WERI-Rb-1 (cell line): ENCODE results near the gene ACSF2.

Experiments used
- DNase-seq: peaks from one replicate; pipeline ENCODE4 v3.0.0-alpha.2; 2020
- H3K27ac ChIP-seq: fragments of 250-450 bp; sonication (Bioruptor Pico); 2 replicates; pipeline ENCODE4 v1.5.1; 2020; ENCODE audit warnings: mild to moderate bottlenecking, moderate library complexity
- H3K27me3 ChIP-seq: fragments of 250-450 bp; sonication (Bioruptor Pico); 2 replicates; pipeline ENCODE4 v1.5.1; 2021; ENCODE audit warnings: mild to moderate bottlenecking, low read depth, moderate library complexity; ENCODE audit not compliant: insufficient read depth, severe bottlenecking
- H3K36me3 ChIP-seq: fragments of 250-450 bp; sonication (Bioruptor Pico); 2 replicates; pipeline ENCODE4 v1.5.1; 2020; ENCODE audit warnings: mild to moderate bottlenecking, moderate library complexity
- H3K4me3 ChIP-seq: 2 replicates; pipeline ENCODE4 v1.5.1; 2011; ENCODE audit warnings: low read depth, mild to moderate bottlenecking, control low read depth, low read length
- H3K9me3 ChIP-seq: fragments of 250-450 bp; sonication (Bioruptor Pico); 2 replicates; pipeline ENCODE4 v1.5.1; 2021; ENCODE audit warnings: mild to moderate bottlenecking, moderate library complexity; ENCODE audit not compliant: severe bottlenecking
- CTCF ChIP-seq: IDR thresholded peaks from 2 replicates; pipeline ENCODE4 v1.5.1; 2011; ENCODE audit warnings: low read depth, mild to moderate bottlenecking, control low read depth, inconsistent platforms, low read length

The ACSF2 gene

DNA sequence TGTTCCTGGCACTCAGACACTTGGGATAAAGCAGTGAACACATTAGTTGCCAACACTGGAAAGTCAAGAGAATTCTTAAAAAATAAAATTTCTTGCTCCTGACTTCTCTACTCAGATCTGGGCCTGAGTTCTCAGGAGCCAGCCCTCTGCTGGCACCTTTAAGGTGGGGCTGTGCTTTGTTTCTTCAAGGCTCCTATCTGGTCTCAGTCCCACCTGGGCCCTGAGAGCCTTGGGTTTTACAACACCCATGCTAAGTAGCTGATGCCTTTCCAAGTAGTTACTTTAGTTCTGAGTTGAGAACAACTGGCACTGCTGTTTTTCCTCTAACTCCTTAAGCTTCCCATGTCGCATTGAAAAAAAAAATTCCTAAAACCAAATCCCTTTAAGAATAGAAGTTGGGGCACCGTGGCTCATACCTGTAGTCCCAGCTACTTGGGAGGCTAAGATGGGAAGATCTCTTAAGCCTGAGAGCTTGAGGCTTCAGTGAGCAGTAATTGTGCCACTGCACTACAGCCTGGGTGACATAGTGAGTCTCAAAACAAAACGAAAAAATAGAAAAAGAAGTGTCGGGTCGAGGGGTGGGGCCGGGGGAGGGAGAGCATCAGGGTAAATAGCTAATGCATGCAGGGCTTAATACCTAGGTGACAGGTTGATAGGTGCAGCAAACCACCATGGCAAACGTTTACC, 26.1 kb downstream of the ACSF2 start:
- TF ChIP-seq CTCF, result no peak
- Histone ChIP-seq H3K27ac (no peak overlapping the region), H3K9me3 (no peaks in the 10 kb centered on the region), H3K4me3 (no peak overlapping the region), H3K36me3 (no peaks in the 10 kb centered on the region; the same call in none of the 2 replicates), H3K27me3 (no peaks in the 10 kb centered on the region)
- no peak for DNase-seq

DNA sequence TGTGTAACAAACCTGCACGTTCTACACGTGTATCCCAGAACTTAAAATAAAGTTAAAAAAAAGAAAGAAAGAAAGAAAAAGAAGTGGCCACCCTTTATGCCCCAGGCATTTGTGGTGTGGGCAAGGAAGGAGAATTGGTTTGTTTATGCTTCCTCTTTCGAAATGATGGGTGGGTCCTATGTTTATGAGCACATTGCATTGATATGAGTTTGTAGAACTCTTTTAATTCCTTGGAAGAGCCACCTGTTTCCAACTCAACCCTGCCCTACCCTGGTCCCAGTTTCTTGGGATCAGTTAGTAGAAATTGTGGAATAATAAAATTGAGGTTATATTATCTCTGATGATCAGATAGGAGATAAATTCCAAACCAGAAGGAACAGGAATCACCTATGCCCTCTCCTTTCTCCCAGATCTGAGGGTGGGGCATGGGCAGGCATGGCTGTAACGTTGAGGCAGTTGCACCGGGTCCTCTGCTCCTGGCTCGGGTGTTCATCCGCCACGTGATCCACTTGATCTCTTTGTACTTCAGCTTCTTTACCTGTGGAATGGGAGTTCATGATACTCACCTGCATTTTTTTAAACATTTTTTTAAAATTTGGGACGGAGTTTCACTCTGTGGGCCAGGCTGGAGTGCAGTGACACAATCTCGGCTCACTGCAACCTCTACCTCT, 26.7 kb downstream of the ACSF2 start:
- TF ChIP-seq CTCF, result no peak
- Histone ChIP-seq H3K4me3 (no peak overlapping the region), H3K9me3 (no peaks in the 10 kb centered on the region), H3K27ac (no peak overlapping the region), H3K36me3 (no peaks in the 10 kb centered on the region; the same call in none of the 2 replicates), H3K27me3 (no peaks in the 10 kb centered on the region)
- no peak for DNase-seq

DNA sequence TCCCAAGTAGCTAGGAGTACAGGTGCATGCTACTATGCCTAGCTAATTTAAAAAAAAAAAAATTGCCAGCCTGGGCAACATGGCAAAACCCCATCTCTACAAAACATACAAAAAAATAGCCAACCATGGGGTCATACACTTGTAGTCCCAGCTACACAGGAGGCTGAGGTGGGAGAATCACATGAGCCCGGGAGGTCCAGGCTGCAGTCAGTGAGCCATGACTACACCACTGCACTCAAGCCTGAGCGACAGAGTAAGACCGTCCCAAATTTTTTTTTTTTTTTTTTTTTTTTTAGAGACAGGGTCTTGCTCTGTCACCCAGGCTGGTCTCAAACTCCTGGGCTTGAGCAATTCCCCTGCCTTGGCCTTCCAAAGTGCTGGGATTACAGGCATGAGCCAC, 27.9 kb downstream of the ACSF2 start:
- no peak overlapping the region for H3K4me3 ChIP-seq
- DNase-seq, result no peak
- TF ChIP-seq CTCF, result no peak
- no peaks in the 10 kb centered on the region for H3K27me3 ChIP-seq
- no peaks in the 10 kb centered on the region for H3K9me3 ChIP-seq
- H3K36me3 ChIP-seq, result no peaks in the 10 kb centered on the region; the same call in 1 of the 2 replicates
- H3K27ac ChIP-seq, result no peak overlapping the region

DNA sequence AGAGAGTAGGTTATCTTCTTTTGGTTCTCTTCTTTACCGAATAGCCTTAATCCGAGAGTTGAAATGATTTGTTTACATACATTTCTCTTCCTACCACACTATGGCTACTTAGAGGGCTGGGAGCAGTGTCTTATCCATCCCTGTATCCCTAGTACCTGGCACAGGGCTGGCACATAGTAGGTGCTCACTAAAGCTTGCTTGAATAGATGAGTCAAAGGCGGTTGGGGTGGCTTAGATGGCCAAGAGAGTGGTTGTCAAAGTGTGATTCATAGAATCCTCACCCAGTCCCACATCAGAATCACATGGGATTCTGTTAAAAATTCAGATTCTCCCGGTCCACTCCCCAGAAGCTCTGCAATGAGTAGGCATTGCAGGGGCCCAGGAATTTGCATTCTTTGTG, 31.6 kb downstream of the ACSF2 start:
- TF ChIP-seq CTCF, result no peak

GRCh38 chr17:50458270-50458669, 32.3 kb downstream of the ACSF2 start:
- Histone ChIP-seq H3K27me3 (no peaks in the 10 kb centered on the region), H3K9me3 (no peaks in the 10 kb centered on the region)
- no peak for TF ChIP-seq CTCF

More for the DNA sequence above, 31.6 kb downstream of the ACSF2 start:
- no peaks in the 10 kb centered on the region for H3K9me3 ChIP-seq
- H3K36me3 ChIP-seq, result no peaks in the 10 kb centered on the region
- H3K27ac ChIP-seq, result no peak overlapping the region
- no peak for DNase-seq
- no peak overlapping the region for H3K4me3 ChIP-seq
- H3K27me3 ChIP-seq, result no peaks in the 10 kb centered on the region

More at GRCh38 chr17:50458270-50458669, 32.3 kb downstream of the ACSF2 start:
- H3K36me3 ChIP-seq, result no peaks in the 10 kb centered on the region
- no peak for DNase-seq
- no peak overlapping the region for H3K4me3 ChIP-seq
- no peak overlapping the region for H3K27ac ChIP-seq
